ENCODE results near the gene STRA6. TPM values are rescaled to one million over a fixed set of nuclear protein-coding genes. Genes with fewer than 3 reads are reported as not detected.

Gene STRA6
- total RNA-seq, 4 donors from 2014 or later: 0.12 TPM; not detected in 3

GRCh38 chr15:74178326-74179100 lies 24.1 kb downstream of the STRA6 start:
- H3K4me1 ChIP-seq: peaks cover 0 to 75% (median 51%) of the 10 kb centered on the region in 3 donors
- ATAC-seq: no peak

DNA sequence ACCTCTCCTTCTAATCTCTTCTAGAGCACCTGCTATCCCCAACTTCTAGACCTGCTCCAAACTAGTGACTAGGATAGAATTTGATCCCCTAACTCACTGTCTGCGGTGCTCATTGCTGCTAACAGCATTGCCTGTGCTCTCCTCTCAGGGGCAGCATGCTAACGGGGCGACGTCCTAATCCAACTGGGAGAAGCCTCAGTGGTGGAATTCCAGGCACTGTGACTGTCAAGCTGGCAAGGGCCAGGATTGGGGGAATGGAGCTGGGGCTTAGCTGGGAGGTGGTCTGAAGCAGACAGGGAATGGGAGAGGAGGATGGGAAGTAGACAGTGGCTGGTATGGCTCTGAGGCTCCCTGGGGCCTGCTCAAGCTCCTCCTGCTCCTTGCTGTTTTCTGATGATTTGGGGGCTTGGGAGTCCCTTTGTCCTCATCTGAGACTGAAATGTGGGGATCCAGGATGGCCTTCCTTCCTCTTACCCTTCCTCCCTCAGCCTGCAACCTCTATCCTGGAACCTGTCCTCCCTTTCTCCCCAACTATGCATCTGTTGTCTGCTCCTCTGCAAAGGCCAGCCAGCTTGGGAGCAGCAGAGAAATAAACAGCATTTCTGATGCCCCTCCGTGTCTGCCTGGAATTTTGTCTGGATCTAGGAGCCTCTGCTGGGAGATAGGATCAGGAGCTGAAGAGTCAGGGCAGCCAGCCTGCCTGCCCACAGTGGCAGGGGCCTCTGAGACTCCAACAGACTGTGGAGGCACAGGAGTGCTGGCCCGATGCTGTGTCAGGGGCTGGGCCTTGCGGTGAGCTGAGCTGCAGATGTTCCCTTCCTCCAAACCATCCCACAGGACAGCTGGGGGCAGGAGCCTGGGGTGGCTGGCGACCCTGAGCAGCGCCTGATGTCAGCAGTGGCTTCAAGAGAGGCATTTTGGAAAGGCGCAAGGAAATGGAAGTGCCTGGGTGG lies 26.0 kb downstream of the STRA6 start:
- H3K4me1 ChIP-seq: peaks cover 0 to 95% (median 63%) of the 10 kb centered on the region in 3 donors
- WGBS, 2 donors (ENCODE audit: low coverage in 1 of 2): 70% methylated on average over 2 of the region's 10 CpGs; no CpG with 5 or more reads in 1 of the 2 donors
- no peaks in the 10 kb centered on the region for H3K9me3 ChIP-seq
- TF ChIP-seq POLR2AphosphoS5 (IDR thresholded peaks at IDR 0.05) (no peak), POLR2A (IDR thresholded peaks at IDR 0.05) (no peak), EP300 (IDR thresholded peaks at IDR 0.05) (no peak)
- TF ChIP-seq, protein P1, sequence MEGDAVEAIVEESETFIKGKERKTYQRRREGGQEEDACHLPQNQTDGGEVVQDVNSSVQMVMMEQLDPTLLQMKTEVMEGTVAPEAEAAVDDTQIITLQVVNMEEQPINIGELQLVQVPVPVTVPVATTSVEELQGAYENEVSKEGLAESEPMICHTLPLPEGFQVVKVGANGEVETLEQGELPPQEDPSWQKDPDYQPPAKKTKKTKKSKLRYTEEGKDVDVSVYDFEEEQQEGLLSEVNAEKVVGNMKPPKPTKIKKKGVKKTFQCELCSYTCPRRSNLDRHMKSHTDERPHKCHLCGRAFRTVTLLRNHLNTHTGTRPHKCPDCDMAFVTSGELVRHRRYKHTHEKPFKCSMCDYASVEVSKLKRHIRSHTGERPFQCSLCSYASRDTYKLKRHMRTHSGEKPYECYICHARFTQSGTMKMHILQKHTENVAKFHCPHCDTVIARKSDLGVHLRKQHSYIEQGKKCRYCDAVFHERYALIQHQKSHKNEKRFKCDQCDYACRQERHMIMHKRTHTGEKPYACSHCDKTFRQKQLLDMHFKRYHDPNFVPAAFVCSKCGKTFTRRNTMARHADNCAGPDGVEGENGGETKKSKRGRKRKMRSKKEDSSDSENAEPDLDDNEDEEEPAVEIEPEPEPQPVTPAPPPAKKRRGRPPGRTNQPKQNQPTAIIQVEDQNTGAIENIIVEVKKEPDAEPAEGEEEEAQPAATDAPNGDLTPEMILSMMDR (IDR thresholded peaks at IDR 0.05): no peak
- ATAC-seq: no peak
- H3K4me3 ChIP-seq: peak overlapping the region in 1 of 2 donors; percentile 51
- H3K27ac ChIP-seq: peak overlapping the region in 3 of 4 donors; percentile 31 to 84 (median 49)
- peaks cover 0 to 12% of the 10 kb centered on the region in 2 donors for H3K36me3 ChIP-seq
- no peaks in the 10 kb centered on the region for H3K27me3 ChIP-seq

More at GRCh38 chr15:74178326-74179100, 24.1 kb downstream of the STRA6 start:
- H3K4me3 ChIP-seq: no peak overlapping the region
- TF ChIP-seq EP300 (IDR thresholded peaks at IDR 0.05) (no peak), POLR2AphosphoS5 (IDR thresholded peaks at IDR 0.05) (no peak), POLR2A (IDR thresholded peaks at IDR 0.05) (no peak)
- TF ChIP-seq, protein P1 (IDR thresholded peaks at IDR 0.05): no peak
- peak overlapping the region in 3 of 4 donors; percentile 61 to 70 (median 63) for H3K27ac ChIP-seq
- H3K27me3 ChIP-seq: no peaks in the 10 kb centered on the region
- H3K36me3 ChIP-seq: peaks cover 0 to 12% of the 10 kb centered on the region in 2 donors
- H3K9me3 ChIP-seq: no peaks in the 10 kb centered on the region
- WGBS, 2 donors (ENCODE audit: low coverage in 1 of 2): 80 to 94% methylated on average over 4 to 5 of the region's 7 CpGs

DNA sequence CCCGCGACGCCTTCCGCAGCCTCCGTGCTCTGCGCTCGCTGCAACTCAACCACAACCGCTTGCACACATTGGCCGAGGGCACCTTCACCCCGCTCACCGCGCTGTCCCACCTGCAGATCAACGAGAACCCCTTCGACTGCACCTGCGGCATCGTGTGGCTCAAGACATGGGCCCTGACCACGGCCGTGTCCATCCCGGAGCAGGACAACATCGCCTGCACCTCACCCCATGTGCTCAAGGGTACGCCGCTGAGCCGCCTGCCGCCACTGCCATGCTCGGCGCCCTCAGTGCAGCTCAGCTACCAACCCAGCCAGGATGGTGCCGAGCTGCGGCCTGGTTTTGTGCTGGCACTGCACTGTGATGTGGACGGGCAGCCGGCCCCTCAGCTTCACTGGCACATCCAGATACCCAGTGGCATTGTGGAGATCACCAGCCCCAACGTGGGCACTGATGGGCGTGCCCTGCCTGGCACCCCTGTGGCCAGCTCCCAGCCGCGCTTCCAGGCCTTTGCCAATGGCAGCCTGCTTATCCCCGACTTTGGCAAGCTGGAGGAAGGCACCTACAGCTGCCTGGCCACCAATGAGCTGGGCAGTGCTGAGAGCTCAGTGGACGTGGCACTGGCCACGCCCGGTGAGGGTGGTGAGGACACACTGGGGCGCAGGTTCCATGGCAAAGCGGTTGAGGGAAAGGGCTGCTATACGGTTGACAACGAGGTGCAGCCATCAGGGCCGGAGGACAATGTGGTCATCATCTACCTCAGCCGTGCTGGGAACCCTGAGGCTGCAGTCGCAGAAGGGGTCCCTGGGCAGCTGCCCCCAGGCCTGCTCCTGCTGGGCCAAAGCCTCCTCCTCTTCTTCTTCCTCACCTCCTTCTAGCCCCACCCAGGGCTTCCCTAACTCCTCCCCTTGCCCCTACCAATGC lies 27.1 kb downstream of the STRA6 start:
- Histone ChIP-seq H3K9me3 (no peaks in the 10 kb centered on the region), H3K27me3 (no peaks in the 10 kb centered on the region), H3K4me3 (peak overlapping the region in 1 of 2 donors; percentile 51), H3K27ac (peak overlapping the region in 3 of 4 donors; percentile 82 to 84 (median 84)), H3K36me3 (peaks cover 0 to 12% of the 10 kb centered on the region in 2 donors), H3K4me1 (peaks cover 0 to 100% (median 60%) of the 10 kb centered on the region in 3 donors)
- WGBS, 2 donors (ENCODE audit: low coverage in 1 of 2): 86% methylated on average over 12 of the region's 45 CpGs; no CpG with 5 or more reads in 1 of the 2 donors
- ATAC-seq: no peak
- TF ChIP-seq POLR2A (IDR thresholded peaks at IDR 0.05) (no peak), POLR2AphosphoS5 (IDR thresholded peaks at IDR 0.05) (no peak), EP300 (IDR thresholded peaks at IDR 0.05) (no peak)
- TF ChIP-seq, protein P1 (IDR thresholded peaks at IDR 0.05): no peak

DNA sequence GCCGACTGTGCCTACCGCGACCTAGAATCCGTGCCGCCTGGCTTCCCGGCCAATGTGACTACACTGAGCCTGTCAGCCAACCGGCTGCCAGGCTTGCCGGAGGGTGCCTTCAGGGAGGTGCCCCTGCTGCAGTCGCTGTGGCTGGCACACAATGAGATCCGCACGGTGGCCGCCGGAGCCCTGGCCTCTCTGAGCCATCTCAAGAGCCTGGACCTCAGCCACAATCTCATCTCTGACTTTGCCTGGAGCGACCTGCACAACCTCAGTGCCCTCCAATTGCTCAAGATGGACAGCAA lies 27.7 kb downstream of the STRA6 start:
- H3K9me3 ChIP-seq: no peaks in the 10 kb centered on the region
- H3K4me1 ChIP-seq: peaks cover 0 to 100% (median 54%) of the 10 kb centered on the region in 3 donors
- no peak for ATAC-seq
- no peaks in the 10 kb centered on the region for H3K27me3 ChIP-seq
- TF ChIP-seq, protein P1 (IDR thresholded peaks at IDR 0.05): no peak
- TF ChIP-seq POLR2A (IDR thresholded peaks at IDR 0.05) (no peak), EP300 (IDR thresholded peaks at IDR 0.05) (no peak), POLR2AphosphoS5 (IDR thresholded peaks at IDR 0.05) (no peak)
- H3K27ac ChIP-seq: peak overlapping the region in 3 of 4 donors; percentile 82 to 84 (median 84)
- H3K36me3 ChIP-seq: peaks cover 0 to 12% of the 10 kb centered on the region in 2 donors
- 67% methylated on average over 6 of the region's 14 CpGs; no CpG with 5 or more reads in 1 of the 2 donors for WGBS, 2 donors (ENCODE audit: low coverage in 1 of 2)
- H3K4me3 ChIP-seq: peak overlapping the region; percentile 32 to 51
